Inferior parietal cortex (tissue), 1 donor: Measurements from ENCODE around the gene SEC62.
"Not testable (repeated sequence)": the region's sequence is repeated elsewhere in the genome, so short reads cannot be mapped to it uniquely, and the experiment has no call there.

Source experiments
- DNase-seq: peaks from one replicate; pipeline ENCODE4 v3.0.0-alpha.2; 2016; ENCODE audit errors: extremely low spot score

Gene SEC62

DNA sequence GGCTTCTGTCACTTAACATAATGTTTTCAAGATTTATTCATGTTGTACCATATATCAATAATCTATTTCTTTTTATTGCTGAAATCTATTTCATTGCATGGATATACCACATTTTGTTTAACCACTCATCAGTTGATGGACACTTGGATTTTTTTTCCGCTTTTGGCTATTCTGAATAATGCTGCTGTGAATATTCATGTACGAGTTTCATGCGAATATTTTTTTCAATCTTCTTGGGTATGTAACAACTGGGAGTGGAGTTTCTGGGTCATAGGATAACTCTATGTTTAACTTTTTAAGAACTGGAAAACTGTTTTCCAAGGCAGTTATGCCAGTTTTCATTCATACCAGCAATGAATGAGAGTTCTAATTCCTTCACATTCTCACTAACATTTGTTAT is 49.5 kb downstream of the SEC62 start:
- no peak for DNase-seq

DNA sequence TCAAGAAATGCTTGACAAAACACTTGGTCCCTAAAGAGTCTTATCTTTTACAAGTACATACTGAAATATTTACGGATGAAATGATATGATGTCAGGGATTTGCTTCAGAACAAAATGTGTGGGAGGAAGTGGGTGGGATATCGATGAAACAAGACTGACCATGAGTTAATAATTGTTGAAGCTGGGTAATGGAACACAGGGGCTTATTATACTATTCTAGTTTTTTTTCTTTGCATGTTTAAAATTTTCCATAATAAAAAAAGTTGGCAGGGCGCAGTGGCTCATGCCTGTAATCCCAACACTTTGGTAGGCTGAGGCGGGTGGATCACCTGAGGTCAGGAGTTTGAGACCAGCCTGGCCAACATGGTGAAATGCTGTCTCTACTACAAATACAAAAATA is 52.7 kb downstream of the SEC62 start:
- not testable (repeated sequence) for DNase-seq

DNA sequence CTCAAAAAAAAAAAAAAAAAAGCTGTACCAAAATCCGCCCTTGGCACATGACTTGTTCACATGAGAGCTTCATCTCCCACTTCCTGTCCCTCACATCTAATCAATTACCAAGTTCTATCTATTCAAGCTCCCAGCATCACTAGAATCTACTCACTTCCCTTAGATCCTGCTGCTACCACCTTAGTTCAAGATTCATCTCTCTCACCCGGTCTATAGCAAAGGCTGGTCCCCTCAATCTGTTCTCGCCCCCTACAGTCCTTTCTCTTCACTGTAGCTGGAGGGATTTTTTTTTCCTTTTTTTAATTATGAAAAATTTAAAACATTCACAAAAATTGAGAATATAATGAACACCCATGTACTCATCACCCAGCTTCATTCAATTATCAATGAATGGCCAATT is 54.5 kb downstream of the SEC62 start:
- DNase-seq = no peak

DNA sequence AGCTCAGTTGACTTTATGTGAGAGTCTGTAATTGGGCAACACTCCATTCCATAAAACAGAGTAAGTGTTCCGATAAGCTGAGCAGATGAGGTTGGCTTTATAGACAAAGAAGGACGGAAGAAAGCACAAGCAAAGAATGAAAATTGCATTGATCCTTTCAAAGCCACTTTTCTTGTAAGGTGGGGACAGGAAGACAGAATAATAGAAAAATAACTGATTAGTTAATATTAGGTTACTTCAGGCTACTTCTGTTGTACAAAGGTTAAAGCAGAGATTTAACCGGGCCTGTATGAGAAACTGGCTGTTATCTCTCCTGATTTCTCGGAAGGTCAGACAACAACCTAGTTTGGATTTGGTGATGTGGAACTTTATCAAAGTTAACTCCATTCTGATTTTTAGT is 55.7 kb downstream of the SEC62 start:
- DNase-seq = no peak

DNA sequence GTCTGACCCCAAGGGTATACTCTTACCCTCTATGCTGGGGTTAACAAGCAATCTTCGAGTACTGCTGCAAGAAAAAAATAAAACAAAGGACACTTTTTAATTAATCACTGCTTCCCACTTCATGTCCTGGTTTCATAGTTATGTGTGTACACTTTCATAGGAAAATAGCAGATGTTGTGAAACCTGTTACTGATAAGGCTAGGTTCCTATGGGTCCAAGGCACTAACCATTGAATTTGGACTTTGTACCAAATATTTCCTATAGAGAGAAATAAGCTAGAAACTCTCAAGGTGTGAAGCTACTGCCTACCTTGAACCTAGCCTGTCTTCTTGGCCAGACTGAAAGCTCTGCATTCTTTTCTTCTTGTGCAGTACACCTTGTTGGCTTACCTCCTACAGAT is 56.6 kb downstream of the SEC62 start:
- DNase-seq = no peak

DNA sequence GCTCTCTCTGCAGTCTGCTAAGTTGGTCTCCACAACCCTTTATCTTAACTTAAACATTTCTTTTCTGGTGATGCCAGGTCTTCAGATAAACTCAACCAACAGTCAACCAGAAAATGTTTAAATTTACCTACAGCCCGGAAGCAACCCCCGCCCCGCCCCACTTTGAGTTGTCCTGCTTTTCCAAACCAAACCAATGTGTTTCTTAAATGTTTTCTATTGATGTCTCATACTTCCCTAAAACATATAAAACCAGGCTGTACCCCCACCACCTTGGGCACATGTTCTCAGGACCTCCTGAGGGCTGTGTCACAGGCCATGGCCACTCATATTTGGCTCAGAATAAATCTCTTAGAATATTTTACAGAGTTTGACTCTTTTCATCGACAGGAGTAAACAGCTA is 58.0 kb downstream of the SEC62 start:
- DNase-seq = no peak

DNA sequence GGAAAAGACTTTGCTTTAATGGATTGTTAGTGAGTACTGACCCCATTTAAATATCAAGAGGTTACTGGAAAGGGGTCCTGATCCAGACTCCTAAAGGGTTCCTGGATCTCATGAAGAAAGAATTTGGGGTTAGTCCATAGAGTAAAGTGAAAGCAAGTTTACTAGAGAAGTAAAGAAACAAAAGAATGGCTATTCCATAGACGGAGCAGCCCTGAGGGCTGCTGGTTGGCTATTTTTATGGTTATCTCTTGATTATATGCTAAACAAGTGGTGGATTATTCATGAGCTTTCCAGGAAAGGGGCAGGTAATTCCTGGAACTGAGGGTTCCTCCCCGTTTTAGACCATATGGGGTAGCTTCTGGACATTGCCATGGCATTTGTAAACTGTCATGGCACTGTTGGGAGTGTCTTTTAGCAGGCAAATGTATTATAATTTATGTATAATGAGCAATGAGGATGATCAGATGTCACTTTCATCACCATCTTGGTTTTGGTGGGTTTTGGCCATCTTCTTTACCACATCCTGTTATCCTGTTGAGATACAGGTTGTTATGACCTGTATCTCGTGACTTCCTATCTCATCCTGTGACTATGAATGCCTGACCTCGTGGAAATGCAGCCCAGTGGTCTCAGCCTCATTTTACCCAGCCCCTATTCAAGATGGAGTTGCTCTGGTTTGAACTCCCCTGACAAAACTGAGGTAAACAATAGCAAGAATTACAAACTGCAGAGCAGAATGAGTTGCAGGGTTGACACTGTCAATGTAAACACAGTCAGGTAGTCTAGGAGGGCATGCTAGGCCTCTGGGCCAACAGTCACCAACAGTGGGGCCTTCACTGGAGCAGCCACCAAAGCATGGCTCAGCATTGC is 60.9 kb downstream of the SEC62 start:
- DNase-seq = no peak

DNA sequence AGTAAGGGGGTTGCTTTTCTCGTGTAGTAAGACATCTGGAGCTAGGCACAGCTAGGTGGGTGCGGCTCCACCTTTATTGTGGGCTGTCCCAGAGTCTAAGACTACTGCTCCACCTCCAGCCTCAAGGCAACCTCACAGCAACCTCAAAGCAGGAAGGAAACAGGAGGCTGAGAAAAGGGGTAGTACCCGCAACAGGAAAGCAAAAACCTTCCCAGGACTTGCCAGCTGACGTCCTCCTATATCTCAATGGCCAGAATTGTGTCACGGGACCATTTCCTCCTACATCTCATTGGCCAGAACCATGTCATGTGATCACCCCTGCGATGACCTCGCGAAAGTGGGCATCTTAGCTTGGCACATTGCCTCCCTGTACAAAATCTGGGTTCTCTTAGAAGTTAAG is 66.9 kb downstream of the SEC62 start:
- no peak for DNase-seq

DNA sequence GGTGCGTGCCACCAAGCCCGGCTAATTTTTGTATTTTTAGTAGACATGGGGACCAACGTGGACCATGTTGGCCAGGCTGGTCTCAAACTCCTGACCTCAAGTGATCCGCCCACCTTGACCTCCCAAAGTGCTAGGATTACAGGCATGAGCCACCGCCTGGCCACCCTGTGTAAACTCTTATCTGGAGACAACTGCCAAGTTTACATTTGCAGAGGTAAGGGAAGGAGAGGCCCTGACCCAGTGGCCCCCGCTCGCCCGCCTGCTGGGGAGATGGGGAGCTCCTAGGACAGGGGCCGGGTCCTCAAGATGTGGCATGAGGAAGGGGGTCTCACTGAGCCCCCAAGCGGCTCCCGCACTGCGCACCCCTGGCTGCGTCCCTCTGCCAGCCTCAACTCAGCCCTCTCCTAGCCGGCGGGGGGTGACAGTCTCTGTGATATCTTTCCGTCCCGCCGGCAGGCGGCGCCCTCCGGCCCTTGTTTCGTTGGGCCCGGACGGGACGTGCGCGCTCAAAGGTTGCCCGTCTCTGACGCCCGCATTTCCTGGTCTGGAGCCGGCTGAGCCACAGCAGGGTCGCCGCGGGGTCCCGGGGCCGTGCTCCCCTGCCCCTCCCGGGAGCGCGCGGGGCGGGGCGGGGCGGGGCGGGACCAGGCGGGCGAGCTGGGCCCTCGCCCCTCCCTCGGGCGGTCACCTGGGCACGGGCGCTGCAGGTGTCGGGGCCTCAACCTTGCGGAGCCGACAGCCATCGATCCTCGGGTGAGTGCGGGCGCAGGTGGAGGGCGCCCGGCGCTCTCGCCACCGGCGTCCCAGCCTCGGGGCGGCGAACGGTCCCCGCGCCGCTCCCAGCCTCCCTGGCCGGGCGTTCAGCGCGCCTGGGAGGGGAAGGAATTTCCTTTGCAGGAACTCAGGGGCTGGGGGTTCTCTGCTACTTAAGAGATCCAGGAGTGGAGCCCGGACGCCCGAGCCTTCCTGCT is 71.1 kb downstream of the SEC62 start, which contains the start of gene GPR160:
GPR160 (plus strand) TSS at position 533 of the 971 bp plus-strand sequence. CDS start 45,978 bp downstream, outside the sequence.
- DNase-seq = peak; percentile 42

DNA sequence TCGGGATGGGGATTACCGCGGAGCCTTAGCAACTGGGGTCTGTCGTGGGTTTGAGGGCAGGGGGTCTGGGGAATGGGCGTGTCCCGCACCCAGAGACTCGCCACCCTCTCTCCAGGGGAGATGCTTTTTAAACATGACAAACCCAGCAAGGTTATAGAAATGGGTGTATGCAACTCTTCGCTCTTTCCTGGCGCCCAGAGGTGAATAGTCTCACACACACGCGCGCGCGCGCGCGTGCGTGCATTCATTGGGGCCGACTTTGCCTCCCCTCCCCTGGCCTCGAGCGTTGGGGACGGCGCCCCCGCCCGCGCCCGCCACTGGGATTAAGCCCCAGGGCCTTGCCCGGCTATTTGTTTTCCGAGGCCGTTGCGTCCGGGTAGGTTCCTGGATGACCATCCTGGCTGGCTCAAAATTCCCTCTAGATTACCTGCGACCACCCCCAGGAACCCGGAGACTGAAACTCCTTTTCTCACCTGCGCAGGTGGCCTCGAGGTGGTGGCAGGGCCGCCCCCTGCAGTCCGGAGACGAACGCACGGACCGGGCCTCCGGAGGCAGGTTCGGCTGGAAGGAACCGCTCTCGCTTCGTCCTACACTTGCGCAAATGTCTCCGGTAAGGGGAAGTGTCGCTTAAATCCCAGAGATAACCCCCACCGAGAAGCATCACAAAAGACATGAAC is 72.0 kb downstream of the SEC62 start:
- DNase-seq = no peak

DNA sequence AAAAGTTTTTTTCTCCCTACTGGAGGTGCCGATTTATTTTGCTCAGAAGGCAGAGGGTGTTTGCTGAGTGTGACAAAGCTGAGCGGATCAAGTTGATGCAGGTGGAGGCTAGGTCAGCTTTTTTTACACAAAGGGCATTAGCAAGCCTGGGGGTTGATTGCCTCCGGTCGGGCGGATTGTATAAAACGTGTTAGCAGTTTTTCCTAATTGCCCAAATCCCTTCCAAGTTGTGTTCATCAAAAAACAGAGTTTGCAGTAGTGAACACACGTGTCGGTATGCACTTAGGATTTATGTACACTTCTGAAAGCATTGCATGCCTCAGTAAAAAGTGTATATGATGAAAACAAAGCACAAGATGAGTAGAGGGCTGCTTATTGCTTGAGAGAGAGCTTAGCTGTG is 73.8 kb downstream of the SEC62 start:
- no peak for DNase-seq

DNA sequence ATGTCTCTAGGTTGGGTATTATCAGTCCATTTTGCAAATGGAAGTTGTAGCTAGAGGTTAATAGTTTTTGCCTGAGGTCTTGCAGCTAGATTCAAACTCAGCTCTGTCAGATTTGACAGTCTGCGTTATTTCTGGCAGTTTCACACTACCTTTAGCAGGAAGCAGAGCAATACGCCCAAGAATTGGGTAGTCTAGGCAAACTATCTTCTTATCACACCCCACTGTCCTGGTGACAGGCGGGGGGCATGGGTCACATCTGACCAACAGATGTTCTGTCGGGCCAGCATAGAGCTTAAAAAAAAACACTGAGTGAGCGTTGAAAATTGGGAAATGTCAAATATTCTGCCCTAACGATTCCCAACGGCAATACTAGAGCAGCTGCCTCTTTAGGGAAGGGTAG is 76.9 kb downstream of the SEC62 start:
- DNase-seq = no peak

DNA sequence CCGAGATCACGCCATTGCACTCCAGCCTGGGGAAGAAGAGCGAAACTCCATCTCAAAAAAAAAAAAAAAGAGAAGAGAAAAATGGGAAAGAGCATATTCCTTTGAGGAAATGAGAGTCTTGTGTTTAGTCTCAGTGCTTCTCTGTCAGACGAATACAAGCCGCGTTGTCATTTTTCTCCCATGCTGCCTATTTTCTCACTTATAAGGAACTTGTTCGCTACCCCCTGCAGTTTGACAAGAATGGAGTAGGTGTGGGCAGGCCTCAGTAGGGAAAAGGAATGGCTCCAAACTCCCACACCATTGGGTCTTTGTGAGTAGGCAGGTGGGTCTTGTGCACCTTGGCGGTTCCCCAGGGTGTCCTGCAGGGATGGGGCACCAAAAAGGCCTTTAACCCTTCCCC is 77.7 kb downstream of the SEC62 start:
- no peak for DNase-seq

DNA sequence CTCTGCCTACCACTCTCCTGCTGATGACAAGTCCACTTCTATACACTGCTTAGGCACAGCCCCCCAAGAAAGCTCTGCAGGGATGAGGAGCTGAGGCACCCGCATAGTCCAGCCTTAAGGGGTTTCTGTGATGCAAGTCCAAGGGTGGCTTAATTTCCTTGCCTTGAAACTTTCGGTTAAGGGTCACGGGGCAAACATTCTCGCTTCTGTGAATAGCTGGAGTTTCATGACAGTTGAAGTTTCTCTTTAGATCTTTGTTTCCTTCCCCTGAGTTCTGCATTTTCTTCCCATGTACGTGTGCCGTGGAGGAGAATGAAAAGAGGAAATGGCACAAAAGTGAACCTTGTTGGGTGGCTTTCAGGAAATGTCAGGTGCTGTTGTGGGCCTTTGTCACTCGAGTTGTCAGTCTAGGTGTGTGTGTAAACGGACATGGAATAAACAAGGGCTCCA is 78.2 kb downstream of the SEC62 start:
- no peak for DNase-seq

DNA sequence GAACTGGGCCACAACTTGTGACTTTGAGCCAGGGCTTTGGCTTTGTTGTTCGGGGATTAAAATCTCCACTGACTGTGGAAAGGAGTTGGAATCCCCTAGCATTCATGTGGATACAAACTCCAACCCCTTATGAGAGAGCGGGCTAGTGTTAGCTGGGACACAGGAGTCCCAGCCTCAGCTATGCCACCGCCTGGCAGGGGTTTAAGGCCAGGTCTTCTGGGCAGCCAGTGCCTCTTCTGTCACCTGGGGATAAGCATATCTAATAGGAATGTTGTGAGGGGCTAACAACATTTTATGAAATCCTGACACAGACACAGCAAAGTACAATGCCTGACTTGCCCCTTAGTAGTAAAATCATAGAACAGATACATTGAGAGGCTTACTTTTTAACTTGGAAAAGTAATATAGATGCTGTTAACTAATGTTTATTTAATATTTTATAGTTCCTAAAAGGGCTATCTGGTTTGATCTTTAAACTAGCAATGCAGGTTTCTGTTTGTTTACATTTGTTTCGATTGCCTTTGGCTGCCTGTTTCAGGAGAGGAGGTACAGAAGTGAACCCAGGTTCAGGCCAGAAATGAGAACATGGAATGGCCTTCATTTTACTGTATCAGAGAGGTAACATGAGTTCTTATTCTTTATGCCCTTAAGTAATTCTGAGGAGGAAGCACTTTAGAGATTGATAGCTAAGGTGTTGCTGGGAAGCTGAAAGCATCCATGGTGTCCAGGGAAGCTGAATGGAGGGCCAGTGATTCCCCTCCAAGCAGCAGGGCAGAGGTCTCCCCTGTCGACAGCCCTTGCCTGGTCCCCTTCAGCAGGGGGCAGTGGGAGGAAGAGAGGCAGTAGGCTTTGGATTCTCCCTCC is 79.9 kb downstream of the SEC62 start:
- DNase-seq = no peak

DNA sequence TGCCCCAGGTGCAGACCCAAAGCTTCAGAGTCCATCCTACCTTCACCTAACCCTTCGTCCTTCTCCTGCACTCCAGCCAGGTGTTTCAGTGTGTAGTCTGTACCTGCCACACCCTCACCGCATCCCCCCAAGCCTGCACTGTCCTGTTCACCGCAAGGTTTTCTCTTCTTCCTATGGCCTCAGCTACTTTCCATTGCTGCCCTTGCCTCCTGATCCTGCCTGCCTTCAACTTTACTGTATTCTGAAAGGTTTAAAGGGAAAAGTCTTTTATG is 80.5 kb downstream of the SEC62 start:
- no peak for DNase-seq
